Tibial artery (tissue), 4 donors: ENCODE data around the gene CNTN4.
A peak's percentile ranks its signal among the peaks of the same experiment; 100 is the strongest.

Source experiments
- DNase-seq, 2 donors: peaks; one replicate each; pipeline ENCODE4 v3.0.0-alpha.2; 2019
- H3K27ac ChIP-seq, 2 donors: fragments of 200-600 bp; sonication (generic) in 1 of 2; 1 replicate in 1 of 2; 2 replicates in 1 of 2; pipeline ENCODE4 v1.5.1; 2018 to 2019; ENCODE audit warnings: mild to moderate bottlenecking in 1 of 2
- H3K27me3 ChIP-seq, 2 donors: fragments of 200-600 bp; sonication (generic) in 1 of 2; one replicate each; pipeline versions ENCODE4 v1.5.1 to v1.6.0; 2016 to 2019
- H3K36me3 ChIP-seq, 3 donors: fragments of 200-600 bp; sonication (generic) in 2 of 3; one replicate each; pipeline ENCODE4 v1.5.1; 2016 to 2019; ENCODE audit warnings: mild to moderate bottlenecking in 2 of 3
- H3K4me1 ChIP-seq, 4 donors: fragments of 200-600 bp; sonication (generic) in 2 of 4; 1 replicate in 3 of 4; 2 replicates in 1 of 4; pipeline ENCODE4 v1.5.1; 2016 to 2019
- H3K4me3 ChIP-seq, 2 donors: fragments of 200-600 bp; sonication (generic) in 1 of 2; 1 replicate in 1 of 2; 2 replicates in 1 of 2; pipeline ENCODE4 v1.5.1; 2018 to 2019; ENCODE audit warnings: mild to moderate bottlenecking in 2 of 2
- H3K9me3 ChIP-seq, 3 donors: fragments of 200-600 bp; sonication (generic) in 1 of 3; one replicate each; pipeline ENCODE4 v1.5.1; 2016 to 2019
- intact Hi-C: fragments of 100-400 bp; cut with DNase I; formaldehyde crosslinking; loops from one replicate; pipeline ENCODE4 v1.15.0; 2023; ENCODE audit warnings: low total_unique reads
- TF ChIP-seq, protein P1 (sequence below), 2 experiments: fragments of 200-600 bp in 1 of 2; fragments of 450-650 bp in 1 of 2; IDR thresholded peaks; one replicate each; pipeline ENCODE4 v1.5.1; 2017 to 2019; ENCODE audit warnings: antibody characterized with exemption in 2 of 2, mild to moderate bottlenecking in 1 of 2, moderate library complexity in 1 of 2

CNTN4 gene

DNA sequence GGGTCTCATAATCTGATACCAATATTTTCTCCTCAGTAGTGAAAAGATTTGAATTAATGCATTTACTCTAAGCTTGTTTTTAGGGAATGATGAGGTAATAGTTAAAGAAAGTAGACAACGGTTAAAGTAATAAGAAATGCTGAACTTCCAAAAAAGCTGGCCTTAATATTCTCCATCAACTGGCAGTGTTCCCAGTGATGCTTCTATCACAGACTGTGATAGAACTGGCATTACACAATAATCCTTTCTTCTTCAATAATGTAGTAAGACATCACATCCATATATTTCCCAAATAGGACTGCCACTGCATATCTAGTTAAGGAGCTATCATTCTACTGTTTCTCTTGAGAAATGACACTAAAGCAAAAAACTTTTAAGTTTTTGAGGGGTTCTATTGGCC lies 822.8 kb downstream of the CNTN4 start:
- H3K27ac ChIP-seq, result no peak overlapping the region
- intact Hi-C loops, result no loop called here

DNA sequence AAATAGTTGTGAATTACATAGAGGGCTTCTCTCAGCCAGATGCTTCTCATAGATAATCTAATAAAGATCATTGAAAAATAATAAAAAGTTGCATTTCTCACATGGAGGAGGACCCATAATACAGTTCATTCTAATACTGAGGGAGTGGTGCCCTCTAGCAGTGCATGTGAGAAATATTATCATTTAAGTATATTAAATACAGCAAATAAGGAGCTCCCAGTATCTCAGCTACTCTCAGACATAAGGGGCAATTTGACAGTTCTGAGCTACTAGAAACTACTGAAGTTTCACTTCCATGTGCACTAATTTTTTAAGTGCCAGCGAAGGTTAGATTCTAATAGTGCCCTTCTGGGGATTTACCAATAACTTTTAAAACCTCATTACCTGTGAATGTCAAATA lies 823.2 kb downstream of the CNTN4 start:
- H3K4me3 ChIP-seq, result no peak overlapping the region
- H3K27ac ChIP-seq, result no peak overlapping the region
- H3K4me1 ChIP-seq, result no peaks in the 10 kb centered on the region
- no peaks in the 10 kb centered on the region for H3K36me3 ChIP-seq
- no peaks in the 10 kb centered on the region for H3K9me3 ChIP-seq
- H3K27me3 ChIP-seq, result no peaks in the 10 kb centered on the region
- TF ChIP-seq, protein P1, sequence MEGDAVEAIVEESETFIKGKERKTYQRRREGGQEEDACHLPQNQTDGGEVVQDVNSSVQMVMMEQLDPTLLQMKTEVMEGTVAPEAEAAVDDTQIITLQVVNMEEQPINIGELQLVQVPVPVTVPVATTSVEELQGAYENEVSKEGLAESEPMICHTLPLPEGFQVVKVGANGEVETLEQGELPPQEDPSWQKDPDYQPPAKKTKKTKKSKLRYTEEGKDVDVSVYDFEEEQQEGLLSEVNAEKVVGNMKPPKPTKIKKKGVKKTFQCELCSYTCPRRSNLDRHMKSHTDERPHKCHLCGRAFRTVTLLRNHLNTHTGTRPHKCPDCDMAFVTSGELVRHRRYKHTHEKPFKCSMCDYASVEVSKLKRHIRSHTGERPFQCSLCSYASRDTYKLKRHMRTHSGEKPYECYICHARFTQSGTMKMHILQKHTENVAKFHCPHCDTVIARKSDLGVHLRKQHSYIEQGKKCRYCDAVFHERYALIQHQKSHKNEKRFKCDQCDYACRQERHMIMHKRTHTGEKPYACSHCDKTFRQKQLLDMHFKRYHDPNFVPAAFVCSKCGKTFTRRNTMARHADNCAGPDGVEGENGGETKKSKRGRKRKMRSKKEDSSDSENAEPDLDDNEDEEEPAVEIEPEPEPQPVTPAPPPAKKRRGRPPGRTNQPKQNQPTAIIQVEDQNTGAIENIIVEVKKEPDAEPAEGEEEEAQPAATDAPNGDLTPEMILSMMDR (IDR thresholded peaks at IDR 0.05), result peak; percentile 29 to 36
- DNase-seq, result no peak
- intact Hi-C loops, result no loop called here

More for the DNA sequence above, 822.8 kb downstream of the CNTN4 start:
- Histone ChIP-seq H3K4me3 (no peak overlapping the region), H3K9me3 (no peaks in the 10 kb centered on the region), H3K36me3 (no peaks in the 10 kb centered on the region), H3K4me1 (no peaks in the 10 kb centered on the region), H3K27me3 (no peaks in the 10 kb centered on the region)
- no peak for DNase-seq
- TF ChIP-seq, protein P1 (IDR thresholded peaks at IDR 0.05), result no peak

DNA sequence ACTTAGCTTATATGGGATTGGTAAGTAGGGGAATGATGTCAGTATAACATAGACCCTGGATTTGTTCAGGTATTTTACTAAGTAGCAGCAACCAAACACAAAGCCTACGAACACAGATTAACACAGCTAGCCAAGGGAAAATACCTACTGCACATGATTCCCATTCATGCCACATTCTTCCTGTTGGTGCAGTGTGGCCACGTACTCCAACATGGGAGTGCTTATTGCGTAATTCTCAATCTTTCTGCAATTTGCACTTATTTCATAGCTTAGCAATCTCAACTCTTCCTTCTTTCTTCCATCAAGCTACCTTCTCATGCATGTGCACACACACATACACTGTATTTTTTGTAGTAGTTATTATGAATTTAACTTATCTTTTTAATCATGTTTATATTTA lies 824.7 kb downstream of the CNTN4 start:
- no peaks in the 10 kb centered on the region for H3K4me1 ChIP-seq
- intact Hi-C loops, result no loop called here

DNA sequence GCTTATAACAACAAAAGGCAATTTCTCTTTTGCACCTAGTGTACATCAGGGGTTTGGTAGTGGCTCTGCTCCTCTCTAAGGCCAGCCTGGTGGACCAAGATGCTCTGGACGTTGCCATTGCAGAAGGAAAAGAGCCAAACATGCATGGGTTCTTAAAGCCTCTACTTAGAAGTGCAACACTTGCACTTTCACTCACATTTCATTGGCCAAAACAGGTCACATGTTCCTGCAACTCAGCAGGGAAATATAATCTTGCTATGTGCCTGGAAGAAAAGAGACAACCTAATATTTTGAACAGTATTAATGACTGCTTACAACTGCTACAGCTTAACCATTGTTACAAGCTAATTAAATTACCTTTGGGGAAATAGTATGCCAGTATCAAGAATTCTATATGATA lies 828.6 kb downstream of the CNTN4 start:
- no peak for DNase-seq
- intact Hi-C loops, result no loop called here
- H3K9me3 ChIP-seq, result no peaks in the 10 kb centered on the region
- H3K27me3 ChIP-seq, result no peaks in the 10 kb centered on the region
- H3K4me1 ChIP-seq, result no peaks in the 10 kb centered on the region
- TF ChIP-seq, protein P1 (IDR thresholded peaks at IDR 0.05), result no peak
- no peak overlapping the region for H3K27ac ChIP-seq
- H3K36me3 ChIP-seq, result peaks cover 0 to 3% (median 0%) of the 10 kb centered on the region in 3 donors
- no peak overlapping the region for H3K4me3 ChIP-seq

More for the DNA sequence above, 824.7 kb downstream of the CNTN4 start:
- no peak for DNase-seq
- Histone ChIP-seq H3K4me3 (no peak overlapping the region), H3K27ac (no peak overlapping the region), H3K27me3 (no peaks in the 10 kb centered on the region), H3K9me3 (no peaks in the 10 kb centered on the region), H3K36me3 (peaks cover 0 to 3% (median 0%) of the 10 kb centered on the region in 3 donors)
- TF ChIP-seq, protein P1 (IDR thresholded peaks at IDR 0.05), result no peak

DNA sequence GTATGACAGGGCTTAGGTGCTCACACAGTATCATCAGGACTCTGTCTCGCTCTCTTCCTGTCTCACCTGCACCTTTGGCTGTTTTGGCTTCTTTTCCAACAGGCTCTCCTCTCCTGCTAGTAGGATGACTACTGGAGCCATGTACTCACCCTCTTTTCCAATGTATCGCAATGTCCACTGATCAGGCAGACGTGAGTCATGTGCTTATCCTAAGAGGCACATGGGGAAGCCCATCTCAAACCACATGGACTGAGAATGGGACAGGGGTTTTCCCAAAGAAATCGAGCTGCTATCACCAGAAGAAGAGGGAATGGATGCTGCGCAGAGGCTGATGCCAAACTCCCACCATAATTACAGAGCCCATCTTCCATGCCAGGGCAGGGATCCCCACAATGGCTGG lies 830.9 kb downstream of the CNTN4 start:
- no peaks in the 10 kb centered on the region for H3K27me3 ChIP-seq
- H3K9me3 ChIP-seq, result no peaks in the 10 kb centered on the region
- TF ChIP-seq, protein P1 (IDR thresholded peaks at IDR 0.05), result no peak
- H3K36me3 ChIP-seq, result peaks cover 0 to 3% (median 0%) of the 10 kb centered on the region in 3 donors
- no peaks in the 10 kb centered on the region for H3K4me1 ChIP-seq
- intact Hi-C loops, result no loop called here
- H3K27ac ChIP-seq, result no peak overlapping the region
- DNase-seq, result no peak
- no peak overlapping the region for H3K4me3 ChIP-seq

DNA sequence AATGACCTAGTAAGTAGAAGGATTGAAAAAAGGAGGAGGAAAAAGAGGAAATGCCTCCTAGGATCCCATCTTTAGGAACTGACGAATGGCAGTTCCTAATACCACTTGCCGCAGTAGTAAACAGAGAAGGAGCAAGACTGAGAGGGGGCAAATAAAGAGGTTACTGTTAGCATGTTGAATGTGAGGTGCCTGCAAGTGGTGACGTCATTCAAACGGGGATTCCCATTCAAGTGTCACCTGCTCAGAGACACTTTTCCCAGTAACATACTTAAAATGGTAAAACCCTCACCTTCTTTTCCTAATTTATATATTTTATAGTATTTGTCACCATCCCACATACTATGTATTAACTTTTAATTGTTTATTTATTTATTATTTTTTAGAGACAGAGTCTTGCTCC lies 832.6 kb downstream of the CNTN4 start:
- TF ChIP-seq, protein P1 (IDR thresholded peaks at IDR 0.05), result no peak
- no peak overlapping the region for H3K27ac ChIP-seq
- H3K27me3 ChIP-seq, result no peaks in the 10 kb centered on the region
- intact Hi-C loops, result no loop called here
- H3K9me3 ChIP-seq, result no peaks in the 10 kb centered on the region
- peaks cover 0 to 3% (median 0%) of the 10 kb centered on the region in 3 donors for H3K36me3 ChIP-seq
- no peaks in the 10 kb centered on the region for H3K4me1 ChIP-seq
- H3K4me3 ChIP-seq, result no peak overlapping the region
- DNase-seq, result no peak
